DND-41 (cell line): ENCODE measurements around the gene COL26A1.

ENCODE experiments used
- ATAC-seq: fragments of 200-7000 bp; cut with Tn5 transposase; 3 replicates; pipeline ENCODE4 v1.9.1; 2021; ENCODE audit warnings: low read depth; ENCODE audit not compliant: insufficient read depth
- DNase-seq: peaks from one replicate; pipeline ENCODE4 v3.0.0-alpha.2; 2020
- H2AFZ ChIP-seq: 2 replicates; pipeline ENCODE4 v1.6.0; 2012; ENCODE audit warnings: low read depth, low read length
- H3K27ac ChIP-seq: 2 replicates; pipeline ENCODE4 v1.5.1; 2012; ENCODE audit warnings: low read length, inconsistent platforms
- H3K27me3 ChIP-seq: fragments of 200-600 bp; sonication (generic); 2 replicates; pipeline ENCODE4 v1.6.0; 2012; ENCODE audit warnings: low read length, mild to moderate bottlenecking, inconsistent platforms; ENCODE audit not compliant: insufficient read depth, poor library complexity
- H3K36me3 ChIP-seq: 2 replicates; pipeline ENCODE4 v1.5.1; 2012; ENCODE audit warnings: low read length, inconsistent platforms; ENCODE audit not compliant: insufficient read depth
- H3K4me1 ChIP-seq: 2 replicates; pipeline ENCODE4 v1.5.1; 2012; ENCODE audit warnings: mild to moderate bottlenecking, low read length; ENCODE audit not compliant: insufficient read depth
- H3K4me2 ChIP-seq: 2 replicates; pipeline ENCODE4 v1.6.0; 2012; ENCODE audit warnings: mild to moderate bottlenecking, moderate library complexity, low read length, inconsistent platforms; ENCODE audit not compliant: insufficient read depth
- H3K4me3 ChIP-seq, 2 experiments: fragments of 200-600 bp in 1 of 2; shearing (Covaris generic) in 1 of 2; 2 replicates each; pipeline ENCODE4 v1.5.1; 2012 to 2016; ENCODE audit warnings: inconsistent platforms in 2 of 2, low read length in 2 of 2, mild to moderate bottlenecking in 2 of 2, low read depth in 1 of 2, moderate library complexity in 1 of 2
- H3K79me2 ChIP-seq: 2 replicates; pipeline ENCODE4 v1.6.0; 2012; ENCODE audit warnings: low read length, inconsistent platforms; ENCODE audit not compliant: insufficient read depth
- H3K9ac ChIP-seq: 2 replicates; pipeline ENCODE4 v1.6.0; 2012; ENCODE audit warnings: low read depth, mild to moderate bottlenecking, inconsistent platforms, low read length, moderate library complexity
- H3K9me3 ChIP-seq: 2 replicates; pipeline ENCODE4 v1.5.1; 2012; ENCODE audit warnings: low read length, moderate library complexity, mild to moderate bottlenecking, inconsistent platforms; ENCODE audit not compliant: insufficient read depth, severe bottlenecking
- H4K20me1 ChIP-seq: 2 replicates; pipeline ENCODE4 v1.6.0; 2012; ENCODE audit warnings: low read length; ENCODE audit not compliant: insufficient read depth
- CTCF ChIP-seq: IDR thresholded peaks from 2 replicates; pipeline ENCODE4 v1.5.1; 2012; ENCODE audit warnings: borderline replicate concordance, low read length, moderate library complexity, mild to moderate bottlenecking; ENCODE audit not compliant: poor library complexity, severe bottlenecking; ENCODE audit errors: extremely low read depth
- EZH2 ChIP-seq: IDR thresholded peaks from 3 replicates; pipeline ENCODE4 v1.6.1; 2012; ENCODE audit warnings: borderline replicate concordance, low read depth, mild to moderate bottlenecking, moderate library complexity, low read length, inconsistent platforms; ENCODE audit not compliant: severe bottlenecking

COL26A1 gene

GRCh38 chr7:101537205-101537604 lies 174.5 kb downstream of the COL26A1 start:
- H3K27me3 ChIP-seq = peaks cover 7% of the 10 kb centered on the region
- TF ChIP-seq CTCF (no peak), EZH2 (no peak)
- no peaks in the 10 kb centered on the region for H3K9me3 ChIP-seq
- H3K79me2 ChIP-seq = no peaks in the 10 kb centered on the region
- H3K4me3 ChIP-seq = no peak overlapping the region
- no peak overlapping the region for H3K27ac ChIP-seq
- no peak overlapping the region for H3K4me2 ChIP-seq
- H2AFZ ChIP-seq = no peak overlapping the region
- peaks cover 3% of the 10 kb centered on the region; the same call in 1 of the 2 replicates for H3K4me1 ChIP-seq
- no peak for ATAC-seq
- peaks cover 3% of the 10 kb centered on the region; the same call in 1 of the 2 replicates for H4K20me1 ChIP-seq
- DNase-seq = no peak
- no peaks in the 10 kb centered on the region for H3K36me3 ChIP-seq
- H3K9ac ChIP-seq = no peak overlapping the region

GRCh38 chr7:101537935-101538595 lies 175.4 kb downstream of the COL26A1 start:
- no peaks in the 10 kb centered on the region for H3K36me3 ChIP-seq
- H3K27ac ChIP-seq = no peak overlapping the region
- peaks cover 5% of the 10 kb centered on the region; the same call in 1 of the 2 replicates for H4K20me1 ChIP-seq
- no peak overlapping the region for H3K4me2 ChIP-seq
- TF ChIP-seq CTCF (no peak), EZH2 (no peak)
- peaks cover 3% of the 10 kb centered on the region for H3K27me3 ChIP-seq
- no peaks in the 10 kb centered on the region for H3K79me2 ChIP-seq
- no peak for ATAC-seq
- H3K9me3 ChIP-seq = no peaks in the 10 kb centered on the region
- H3K9ac ChIP-seq = no peak overlapping the region
- H3K4me1 ChIP-seq = peaks cover 3% of the 10 kb centered on the region; the same call in 1 of the 2 replicates
- no peak overlapping the region for H3K4me3 ChIP-seq
- DNase-seq = no peak
- no peak overlapping the region for H2AFZ ChIP-seq

GRCh38 chr7:101538596-101539459 lies 176.2 kb downstream of the COL26A1 start:
- Histone ChIP-seq H3K9me3 (no peaks in the 10 kb centered on the region), H3K79me2 (no peaks in the 10 kb centered on the region), H3K4me1 (peaks cover 3% of the 10 kb centered on the region; the same call in 1 of the 2 replicates), H3K4me3 (no peak overlapping the region), H3K27ac (no peak overlapping the region), H4K20me1 (peaks cover 6% of the 10 kb centered on the region; the same call in 1 of the 2 replicates), H3K27me3 (peaks cover 3% of the 10 kb centered on the region), H3K4me2 (no peak overlapping the region; the same call in 1 of the 2 replicates), H2AFZ (0 out of 2 replicates have a peak overlapping the region, but pooled peaks have one; percentile 45), H3K9ac (0 out of 2 replicates have a peak overlapping the region, but pooled peaks have one; percentile 9), H3K36me3 (no peaks in the 10 kb centered on the region)
- ATAC-seq (peak; percentile 89), DNase-seq (peak; percentile 66)
- TF ChIP-seq EZH2 (no peak), CTCF (peak; percentile 94)
